Lung (tissue), 12 donors: Measurements from ENCODE around the gene CNGA3. TPM values are rescaled to one million over a fixed set of nuclear protein-coding genes. Genes with fewer than 3 reads are reported as not detected.
A peak's percentile ranks its signal among the peaks of the same experiment; 100 is the strongest.

Source experiments
- ATAC-seq: fragments of 200-7000 bp; cut with Tn5 transposase; one replicate; pipeline ENCODE4 v1.9.1; 2020; ENCODE audit warnings: moderate number of reproducible peaks; ENCODE audit not compliant: insufficient read depth, low FRiP score
- DNase-seq, 3 donors: peaks; one replicate each; pipeline ENCODE4 v3.0.0-alpha.2; 2013 to 2017
- H3K27ac ChIP-seq, 2 donors: one replicate each; pipeline ENCODE4 v1.5.1; 2013; ENCODE audit warnings: mild to moderate bottlenecking in 2 of 2, moderate library complexity in 2 of 2, control low read depth in 1 of 2, inconsistent platforms in 1 of 2, low read depth in 1 of 2, low read length in 1 of 2
- H3K27me3 ChIP-seq, 3 donors: one replicate each; pipeline ENCODE4 v1.5.1; 2013; ENCODE audit warnings: low read length in 2 of 3; ENCODE audit not compliant: control insufficient read depth in 3 of 3, insufficient read depth in 3 of 3
- H3K36me3 ChIP-seq, 4 donors: one replicate each; pipeline ENCODE4 v1.5.1; 2013; ENCODE audit warnings: low read length in 4 of 4, mild to moderate bottlenecking in 1 of 4, moderate library complexity in 1 of 4; ENCODE audit not compliant: control insufficient read depth in 4 of 4, insufficient read depth in 4 of 4
- H3K4me1 ChIP-seq, 5 donors: one replicate each; pipeline ENCODE4 v1.5.1; 2013; ENCODE audit warnings: low read length in 5 of 5, mild to moderate bottlenecking in 2 of 5, moderate library complexity in 1 of 5; ENCODE audit not compliant: control insufficient read depth in 5 of 5, insufficient read depth in 5 of 5
- H3K4me3 ChIP-seq: one replicate; pipeline ENCODE4 v1.5.1; 2013; ENCODE audit warnings: mild to moderate bottlenecking, control low read depth, moderate library complexity
- H3K9ac ChIP-seq, 2 donors: one replicate each; pipeline ENCODE4 v1.5.1; 2013; ENCODE audit warnings: low read length in 2 of 2, control low read depth in 1 of 2; ENCODE audit not compliant: insufficient read depth in 1 of 2
- H3K9me3 ChIP-seq, 4 donors: one replicate each; pipeline ENCODE4 v1.5.1; 2013; ENCODE audit warnings: low read length in 3 of 4, mild to moderate bottlenecking in 1 of 4, moderate library complexity in 1 of 4; ENCODE audit not compliant: control insufficient read depth in 4 of 4, insufficient read depth in 3 of 4
- WGBS, 2 donors: extraction: QIAGEN DNeasy Blood & Tissue Kit; methylation state at CpG; one replicate each; pipeline ENCODE4 v1.1.7; 2013; 5-methylcytosine and 5-hydroxymethylcytosine counted together
- polyA plus RNA-seq, 2 donors: library from polyadenylated mRNA; stranded (reverse); fragments of 200-250 nt; gene quantifications; one replicate each; pipeline ENCODE4 v1.2.1, GENCODE V29; 2013
- total RNA-seq, 2 donors: library from RNA; depleted of rRNA in 1 of 2; stranded (reverse); fragments of >200 nt in 1 of 2; gene quantifications; one replicate each; pipeline ENCODE4 v1.2.1, GENCODE V29; 2014 to 2021
- TF ChIP-seq, protein P1 (sequence below): IDR thresholded peaks from 2 replicates; pipeline ENCODE4 v1.5.1; 2012; ENCODE audit warnings: mild to moderate bottlenecking; ENCODE audit errors: control extremely low read depth, extremely low read depth
- donor health status: control.
- donor health status: control.
- donor health status: Bipolar disorder and iron deficiency.
- donor health status: healthy.
- donor health status: DM: yes; HTN: yes; CAD: no.

CNGA3 gene
- total and polyA plus RNA-seq, 4 donors, result 0.06 to 0.40 (median 0.18) TPM

DNA sequence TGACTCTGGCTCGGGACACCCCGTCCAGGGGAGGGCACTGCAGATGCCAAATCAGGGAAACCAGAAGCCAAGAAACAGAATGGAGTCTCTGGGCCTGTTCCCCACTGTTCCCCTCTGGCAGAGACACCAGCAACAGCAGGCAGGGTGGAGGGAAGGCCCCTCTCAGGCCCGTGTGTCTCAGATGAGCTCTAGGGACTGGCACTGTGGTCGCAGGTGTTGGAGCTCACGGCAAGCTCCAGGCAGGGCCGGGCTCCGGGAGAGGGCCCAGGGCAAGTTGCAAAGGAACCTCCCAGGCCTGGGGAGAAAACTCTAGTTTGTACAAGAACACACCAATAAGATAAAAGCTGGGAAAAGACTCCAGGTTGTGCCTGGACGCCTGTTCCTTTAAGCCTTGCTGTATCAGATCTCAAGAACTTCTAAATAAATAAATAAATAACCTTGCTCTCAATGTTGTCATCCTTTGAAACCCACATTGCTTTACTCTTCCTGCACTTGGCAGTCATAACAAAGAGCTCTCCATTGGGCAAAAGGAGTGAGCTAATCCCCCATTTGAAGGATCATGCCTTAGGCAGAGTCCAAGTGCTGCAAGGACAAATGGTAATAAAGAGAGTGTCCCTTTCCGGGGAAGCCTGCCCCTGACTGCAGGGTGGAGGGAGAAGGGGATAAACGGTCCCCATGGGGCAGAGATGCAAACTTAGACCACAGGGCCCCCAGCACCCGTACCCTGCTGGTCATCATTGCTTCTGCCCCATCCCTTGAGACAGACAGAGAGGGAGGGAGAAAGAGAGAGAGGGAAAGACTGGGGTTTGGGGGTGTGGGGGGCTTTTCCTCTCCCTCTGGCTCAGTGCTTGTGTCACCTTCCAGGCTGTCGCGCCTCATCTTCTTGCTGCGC, 33.3 kb downstream of the CNGA3 start:
- DNase-seq, result no peak
- H3K27ac ChIP-seq, result peak overlapping the region in 1 of 2 donors; percentile 5
- no peaks in the 10 kb centered on the region for H3K36me3 ChIP-seq
- 78 to 86% methylated on average over 14 of the region's 14 CpGs for WGBS, 2 donors
- no peak overlapping the region for H3K4me3 ChIP-seq
- no peaks in the 10 kb centered on the region for H3K9me3 ChIP-seq
- no peak overlapping the region for H3K9ac ChIP-seq
- TF ChIP-seq, protein P1, sequence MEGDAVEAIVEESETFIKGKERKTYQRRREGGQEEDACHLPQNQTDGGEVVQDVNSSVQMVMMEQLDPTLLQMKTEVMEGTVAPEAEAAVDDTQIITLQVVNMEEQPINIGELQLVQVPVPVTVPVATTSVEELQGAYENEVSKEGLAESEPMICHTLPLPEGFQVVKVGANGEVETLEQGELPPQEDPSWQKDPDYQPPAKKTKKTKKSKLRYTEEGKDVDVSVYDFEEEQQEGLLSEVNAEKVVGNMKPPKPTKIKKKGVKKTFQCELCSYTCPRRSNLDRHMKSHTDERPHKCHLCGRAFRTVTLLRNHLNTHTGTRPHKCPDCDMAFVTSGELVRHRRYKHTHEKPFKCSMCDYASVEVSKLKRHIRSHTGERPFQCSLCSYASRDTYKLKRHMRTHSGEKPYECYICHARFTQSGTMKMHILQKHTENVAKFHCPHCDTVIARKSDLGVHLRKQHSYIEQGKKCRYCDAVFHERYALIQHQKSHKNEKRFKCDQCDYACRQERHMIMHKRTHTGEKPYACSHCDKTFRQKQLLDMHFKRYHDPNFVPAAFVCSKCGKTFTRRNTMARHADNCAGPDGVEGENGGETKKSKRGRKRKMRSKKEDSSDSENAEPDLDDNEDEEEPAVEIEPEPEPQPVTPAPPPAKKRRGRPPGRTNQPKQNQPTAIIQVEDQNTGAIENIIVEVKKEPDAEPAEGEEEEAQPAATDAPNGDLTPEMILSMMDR, result no peak
- H3K27me3 ChIP-seq, result no peaks in the 10 kb centered on the region
- ATAC-seq, result no peak
- H3K4me1 ChIP-seq, result peaks cover 0 to 9% (median 6%) of the 10 kb centered on the region in 5 donors

DNA sequence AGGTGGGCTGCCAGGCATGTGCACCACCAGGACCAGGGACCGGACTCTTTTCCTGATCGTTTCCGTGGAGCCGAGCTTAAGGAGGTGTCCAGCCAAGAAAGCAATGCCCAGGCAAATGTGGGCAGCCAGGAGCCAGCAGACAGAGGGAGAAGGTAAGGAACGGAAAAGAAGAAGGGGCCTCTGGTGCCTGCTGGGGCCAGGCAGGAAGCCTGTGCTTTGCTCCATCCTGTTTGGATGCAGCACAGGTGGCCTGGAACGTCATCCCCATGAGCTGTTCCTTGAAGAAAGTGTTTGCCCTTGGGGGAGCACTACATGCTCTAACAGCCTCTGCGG, 33.9 kb downstream of the CNGA3 start:
- Histone ChIP-seq H3K4me1 (peaks cover 0 to 14% (median 6%) of the 10 kb centered on the region in 5 donors), H3K36me3 (no peaks in the 10 kb centered on the region), H3K9ac (no peak overlapping the region), H3K27me3 (no peaks in the 10 kb centered on the region), H3K27ac (no peak overlapping the region), H3K4me3 (no peak overlapping the region), H3K9me3 (no peaks in the 10 kb centered on the region)
- WGBS, 2 donors, result 86 to 87% methylated on average over 7 of the region's 7 CpGs
- no peak for DNase-seq
- ATAC-seq, result no peak
- TF ChIP-seq, protein P1, result no peak

DNA sequence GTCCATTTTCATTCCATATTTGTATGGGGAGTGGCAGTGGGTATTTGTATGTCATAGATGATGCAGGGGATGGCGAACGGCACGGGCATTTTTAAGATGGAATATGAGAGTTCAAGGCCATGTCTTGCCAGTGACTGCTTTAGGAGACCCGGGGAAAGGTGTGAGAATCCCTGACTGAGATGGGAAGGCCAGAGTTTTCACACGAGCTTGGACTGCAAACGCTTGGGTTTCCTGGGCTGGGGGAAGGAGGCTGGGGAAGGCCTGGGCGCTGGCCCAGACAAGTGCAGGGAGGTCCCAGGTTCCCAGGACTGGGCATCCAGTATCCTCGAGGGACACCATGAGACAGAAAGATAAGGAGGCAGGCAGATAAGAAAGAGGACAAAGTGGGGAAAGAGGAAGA, 35.2 kb downstream of the CNGA3 start:
- H3K27ac ChIP-seq, result no peak overlapping the region
- ATAC-seq (no peak), DNase-seq (no peak)
- H3K27me3 ChIP-seq, result peaks cover 0 to under 1% (median 0%) of the 10 kb centered on the region in 3 donors
- H3K9ac ChIP-seq, result no peak overlapping the region
- H3K9me3 ChIP-seq, result no peaks in the 10 kb centered on the region
- peaks cover 0 to 14% (median 6%) of the 10 kb centered on the region in 5 donors for H3K4me1 ChIP-seq
- 77 to 85% methylated on average over 8 of the region's 8 CpGs for WGBS, 2 donors
- no peaks in the 10 kb centered on the region for H3K36me3 ChIP-seq
- H3K4me3 ChIP-seq, result no peak overlapping the region
- TF ChIP-seq, protein P1, result no peak

DNA sequence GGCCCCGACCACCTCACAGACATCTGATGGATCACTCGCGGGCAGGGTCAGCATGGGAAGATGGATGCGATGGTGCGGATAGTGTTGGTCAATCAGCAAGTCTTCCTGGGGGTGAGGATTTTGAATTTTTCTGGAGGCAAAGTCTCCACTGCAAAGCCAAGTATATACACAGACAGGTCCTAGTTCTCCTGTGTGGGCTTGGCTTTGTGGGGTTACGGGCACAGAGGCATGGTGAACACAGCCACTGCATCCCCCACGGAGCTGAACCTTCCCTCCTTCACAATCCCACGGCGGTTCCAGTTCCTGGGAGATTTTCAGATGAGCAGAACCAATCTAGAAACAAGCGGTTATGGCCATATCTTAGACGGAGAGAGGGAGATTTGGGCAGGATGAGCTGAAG, 35.8 kb downstream of the CNGA3 start:
- Histone ChIP-seq H3K9me3 (no peaks in the 10 kb centered on the region), H3K36me3 (no peaks in the 10 kb centered on the region), H3K4me1 (peaks cover 0 to 14% (median 6%) of the 10 kb centered on the region in 5 donors), H3K4me3 (no peak overlapping the region), H3K27ac (no peak overlapping the region), H3K27me3 (peaks cover 0 to 6% (median 0%) of the 10 kb centered on the region in 3 donors), H3K9ac (no peak overlapping the region)
- ATAC-seq (no peak), DNase-seq (no peak)
- TF ChIP-seq, protein P1, result no peak
- WGBS, 2 donors, result 94 to 95% methylated on average over 11 of the region's 11 CpGs
